Diencephalon (tissue), 1 donor: ENCODE data around the gene IKBKG. TPM values are rescaled to one million over a fixed set of nuclear protein-coding genes. Genes with fewer than 3 reads are reported as not detected.

ENCODE experiments used
- small RNA-seq: library from RNA; depleted of rRNA; stranded (forward); fragments of <200 nt; gene quantifications from one replicate; pipeline ENCODE3, GENCODE V24; 2014
- total RNA-seq: library from RNA; depleted of rRNA; stranded (reverse); fragments of >200 nt; gene quantifications from one replicate; pipeline ENCODE4 v1.2.3, GENCODE V29; 2014

IKBKG gene, protein sequence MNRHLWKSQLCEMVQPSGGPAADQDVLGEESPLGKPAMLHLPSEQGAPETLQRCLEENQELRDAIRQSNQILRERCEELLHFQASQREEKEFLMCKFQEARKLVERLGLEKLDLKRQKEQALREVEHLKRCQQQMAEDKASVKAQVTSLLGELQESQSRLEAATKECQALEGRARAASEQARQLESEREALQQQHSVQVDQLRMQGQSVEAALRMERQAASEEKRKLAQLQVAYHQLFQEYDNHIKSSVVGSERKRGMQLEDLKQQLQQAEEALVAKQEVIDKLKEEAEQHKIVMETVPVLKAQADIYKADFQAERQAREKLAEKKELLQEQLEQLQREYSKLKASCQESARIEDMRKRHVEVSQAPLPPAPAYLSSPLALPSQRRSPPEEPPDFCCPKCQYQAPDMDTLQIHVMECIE
- 6.0 TPM for total RNA-seq

DNA sequence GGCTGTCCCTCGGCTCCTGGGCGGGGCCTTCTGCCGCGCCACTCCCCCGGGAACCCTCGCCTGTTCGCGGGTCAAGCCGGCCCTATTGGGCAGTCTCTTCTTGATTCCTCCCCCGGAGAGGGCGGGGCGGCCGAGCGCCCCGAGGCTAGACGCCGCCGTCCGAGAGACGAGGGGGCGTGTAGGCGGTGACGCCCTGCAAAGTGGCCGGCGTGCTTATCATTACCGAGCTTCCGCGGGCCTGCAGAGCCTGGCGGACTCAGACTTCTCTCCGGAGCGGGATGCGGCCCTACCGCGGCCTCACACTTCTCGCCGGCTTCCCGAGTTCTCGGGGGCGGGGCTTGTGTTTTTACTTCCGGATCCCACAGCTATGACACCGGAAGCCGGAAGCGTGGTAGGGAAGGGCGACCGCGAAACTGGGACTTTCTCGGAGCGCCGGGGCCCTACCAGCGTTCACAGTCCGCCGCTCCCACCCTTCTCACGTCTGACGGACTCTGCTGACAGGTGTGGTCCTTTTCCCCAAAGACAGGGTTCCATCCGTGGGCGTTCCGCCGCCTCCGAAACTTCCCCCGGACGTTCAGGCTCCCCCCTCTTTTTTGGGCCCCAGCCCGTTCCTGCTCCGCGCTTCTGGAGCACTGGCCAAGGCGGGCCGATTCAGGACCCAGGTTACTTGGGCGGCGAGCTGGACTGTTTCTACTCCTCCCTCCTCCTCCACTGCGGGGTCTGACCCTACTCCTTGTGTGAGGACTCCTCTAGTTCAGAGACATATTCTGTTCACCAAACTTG is at the start of gene IKBKG:
Gene IKBKG, plus strand, starts transcription at position 376 of the 783 bp plus-strand sequence. CDS start 4,383 bp downstream, outside the sequence.

DNA sequence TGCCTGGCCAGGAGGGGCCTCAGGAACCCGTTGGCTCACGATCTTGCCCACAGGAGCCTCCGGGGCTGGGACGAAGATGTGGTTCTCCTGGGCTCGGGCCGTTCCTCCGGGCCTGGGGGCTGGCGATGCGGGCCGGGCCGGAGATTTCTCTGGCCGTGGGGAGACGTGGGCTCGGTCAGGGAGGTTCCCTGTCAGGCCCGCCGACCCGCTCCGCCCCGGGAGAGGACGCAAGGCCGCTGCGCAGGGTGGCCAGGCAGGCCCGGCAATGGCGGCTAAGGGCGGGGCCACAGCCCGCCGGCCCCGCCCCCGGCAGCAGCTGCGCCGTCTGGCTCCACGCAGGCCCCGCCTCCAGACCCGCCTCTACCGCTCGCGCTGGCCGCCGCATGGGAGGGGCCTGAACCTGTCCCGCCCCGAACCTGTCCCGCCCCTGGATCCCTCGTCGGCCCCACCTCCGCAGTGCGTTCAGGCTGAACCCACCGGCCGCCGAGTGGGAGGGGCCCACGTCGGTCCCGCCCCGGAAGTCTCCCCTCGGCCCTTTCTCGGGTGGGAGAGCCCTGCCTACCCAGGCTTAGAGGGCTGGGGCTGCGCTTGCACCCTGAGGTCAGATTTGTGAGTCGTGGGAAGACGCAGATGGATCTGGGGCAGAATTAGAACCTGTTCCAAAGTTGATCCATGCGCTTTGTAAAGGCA is 31.3 kb upstream of the IKBKG start, which contains the start of gene FAM3A:
Gene FAM3A, minus strand, starts transcription at position 267 of the 690 bp plus-strand sequence. CDS start 460 bp downstream, outside the sequence.

DNA sequence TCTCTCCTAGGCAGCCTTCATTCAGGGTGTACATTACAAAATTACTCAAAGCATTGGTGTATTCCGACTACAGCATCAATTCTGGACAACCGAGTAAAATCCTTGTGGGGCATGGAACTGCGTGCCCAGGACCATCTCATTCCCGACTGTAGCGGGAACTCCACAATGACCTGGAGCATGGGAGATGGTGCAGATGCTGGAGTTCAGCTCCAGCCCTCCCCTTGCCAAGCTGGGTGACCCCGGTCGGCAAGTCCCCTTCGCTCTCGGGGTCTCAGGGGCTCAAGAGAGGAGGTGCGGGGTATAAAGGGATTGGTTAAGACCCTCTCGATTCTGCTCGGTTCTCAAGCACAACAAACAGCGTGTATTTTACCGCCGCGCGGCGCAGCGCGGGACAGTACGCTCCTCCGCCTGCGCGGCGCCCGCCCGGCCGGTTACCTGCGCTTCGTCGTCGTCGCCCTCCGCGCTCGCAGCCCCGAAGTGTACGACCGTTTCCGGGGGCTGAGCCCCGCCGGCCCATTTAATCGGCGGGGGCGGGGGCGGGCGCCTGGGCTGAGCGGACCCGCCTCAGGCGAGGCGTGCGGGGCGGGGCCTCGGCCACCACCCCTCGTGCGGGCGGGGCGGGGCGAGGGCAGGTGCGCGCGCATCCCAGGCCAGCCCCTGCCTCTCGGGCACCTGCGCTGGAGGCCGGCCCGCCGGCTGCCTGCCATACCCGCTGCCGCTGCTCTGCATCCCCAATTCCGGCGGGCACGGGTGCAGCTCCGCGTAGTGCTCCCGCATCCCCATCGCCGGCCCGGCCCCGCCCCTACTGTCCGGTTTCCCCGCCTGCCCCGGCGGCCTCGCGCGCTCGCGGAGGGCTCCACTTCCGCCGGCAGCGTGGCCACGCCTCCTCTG is 821 bp upstream of the IKBKG start, which contains the start of gene G6PD:
Gene G6PD, minus strand, starts transcription at position 493 of the 891 bp plus-strand sequence. CDS start 691 bp downstream, outside the sequence.

DNA sequence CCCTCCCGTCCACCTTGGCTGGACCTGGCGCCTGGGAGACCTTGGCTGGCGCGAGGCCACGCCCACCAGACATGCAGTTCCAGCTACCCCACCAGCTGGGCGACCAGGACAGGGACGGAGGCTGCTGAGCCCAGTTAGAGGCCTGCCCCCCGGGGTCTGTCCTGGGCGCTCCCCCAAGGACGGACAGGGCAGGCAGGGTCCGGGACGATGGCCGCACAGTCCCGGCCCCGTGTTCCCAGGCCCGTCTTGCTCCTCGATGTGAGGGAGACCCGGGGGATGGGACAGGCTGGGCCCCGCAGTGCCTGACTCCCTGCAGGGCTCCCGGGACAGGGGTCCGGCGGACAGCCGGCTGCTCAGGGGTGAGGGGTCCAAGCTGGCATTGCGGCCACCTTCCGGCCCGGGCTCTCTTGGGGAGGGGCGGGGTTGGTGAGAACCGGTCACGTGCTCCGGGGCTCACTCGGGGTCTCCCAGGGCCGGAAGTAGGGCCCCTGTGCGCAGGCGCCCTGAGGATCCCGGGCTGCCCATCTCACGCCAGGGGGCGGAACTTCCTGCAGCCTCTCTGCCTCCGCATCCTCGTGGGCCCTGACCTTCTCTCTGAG is 37.3 kb downstream of the IKBKG start, which contains the start of gene CTAG1A:
Gene CTAG1A, plus strand, starts transcription at position 549 of the 599 bp plus-strand sequence. CDS start 74 bp downstream, outside the sequence.

Small RNA genes lying within 50 kb of the gene (small RNA-seq; reads per million reads assigned to genes)
- gene AC244090.1: not detected

Other genes starting within 250 kb of the IKBKG start
- 93.4 TPM for gene FLNA, start 173.0 kb upstream of the IKBKG start, total RNA-seq
- gene EMD, start 168.3 kb upstream of the IKBKG start, total RNA-seq: 35.8 TPM
- gene RPL10, start 149.2 kb upstream of the IKBKG start, total RNA-seq: 1,254 TPM
- gene DNASE1L1, start 138.4 kb upstream of the IKBKG start, total RNA-seq: 10.6 TPM
- 12.0 TPM for gene TAFAZZIN, start 136.1 kb upstream of the IKBKG start, total RNA-seq
- 83.0 TPM for gene ATP6AP1, start 118.9 kb upstream of the IKBKG start, total RNA-seq
- 289 TPM for gene GDI1, start 110.5 kb upstream of the IKBKG start, total RNA-seq
- gene FAM50A, start 103.5 kb upstream of the IKBKG start, total RNA-seq: 26.1 TPM
- gene PLXNA3, start 89.3 kb upstream of the IKBKG start, total RNA-seq: 20.5 TPM
- 16.1 TPM for gene LAGE3, start 68.3 kb upstream of the IKBKG start, total RNA-seq
- gene UBL4A, start 61.0 kb upstream of the IKBKG start, total RNA-seq: 35.1 TPM
- 3.5 TPM for gene SLC10A3, start 57.0 kb upstream of the IKBKG start, total RNA-seq
- 15.0 TPM for gene FAM3A, start 31.4 kb upstream of the IKBKG start, total RNA-seq
- 17.3 TPM for gene G6PD, start 774 bp upstream of the IKBKG start, total RNA-seq
- not detected for gene CTAG1A, start 37.5 kb downstream of the IKBKG start, total RNA-seq
- gene CTAG1B, start 71.7 kb downstream of the IKBKG start, total RNA-seq: not detected
- not detected for gene CTAG2, start 106.0 kb downstream of the IKBKG start, total RNA-seq
- gene GAB3, start 203.5 kb downstream of the IKBKG start, total RNA-seq: 1.4 TPM
- gene DKC1, start 215.2 kb downstream of the IKBKG start, total RNA-seq: 27.0 TPM